Naive thymus-derived CD4-positive, alpha-beta T cell (primary cell): ENCODE measurements around the gene WFDC13. TPM values are rescaled to one million over a fixed set of nuclear protein-coding genes. Genes with fewer than 3 reads are reported as not detected.

Source experiments
- ATAC-seq: fragments of 150-1000 bp; cut with Tn5 transposase; 2 replicates; pipeline ENCODE4 v1.10.0; 2021; ENCODE audit warnings: mild to moderate bottlenecking, moderate library complexity
- CTCF ChIA-PET: fragments of 350-600 bp; sonication (Branson Sonifier 250); formaldehyde crosslinking; loops from one replicate; lab custom pipeline; 2021; ENCODE audit warnings: antibody characterized with exemption; lab: Charles Lee
- POLR2A ChIA-PET: fragments of 350-600 bp; sonication (Branson Sonifier 250); formaldehyde crosslinking; loops from one replicate; lab custom pipeline; 2021; ENCODE audit warnings: antibody characterized with exemption, inconsistent platforms; lab: Charles Lee
- DNase-seq, 9 donors: peaks; one replicate each; pipeline versions ENCODE4 v3.0.0 to v3.0.0-alpha.2; 2020 to 2022; ENCODE audit warnings: mixed read lengths in 1 of 9
- H3K27ac ChIP-seq: one replicate; pipeline ENCODE4 v1.7.0; 2013; ENCODE audit warnings: mild to moderate bottlenecking, low read depth, low read length, moderate library complexity
- H3K27me3 ChIP-seq, 2 donors: one replicate each; pipeline ENCODE4 v1.7.0; 2013; ENCODE audit warnings: low read length in 2 of 2, mild to moderate bottlenecking in 2 of 2, moderate library complexity in 2 of 2; ENCODE audit not compliant: control insufficient read depth in 2 of 2, insufficient read depth in 2 of 2
- H3K36me3 ChIP-seq, 3 experiments: 1 replicate in 2 of 3; 2 replicates in 1 of 3; pipeline ENCODE4 v1.7.0; 2013; ENCODE audit warnings: low read length in 3 of 3, mild to moderate bottlenecking in 3 of 3, moderate library complexity in 1 of 3; ENCODE audit not compliant: insufficient read depth in 3 of 3, control insufficient read depth in 2 of 3
- H3K4me1 ChIP-seq, 2 donors: one replicate each; pipeline ENCODE4 v1.7.0; 2013; ENCODE audit warnings: low read length in 2 of 2, mild to moderate bottlenecking in 2 of 2, moderate library complexity in 1 of 2; ENCODE audit not compliant: control insufficient read depth in 2 of 2, insufficient read depth in 2 of 2
- H3K4me3 ChIP-seq: 2 replicates; pipeline ENCODE4 v1.7.0; 2013; ENCODE audit warnings: mild to moderate bottlenecking, low read length
- H3K9me3 ChIP-seq, 3 experiments: 1 replicate in 2 of 3; 2 replicates in 1 of 3; pipeline ENCODE4 v1.7.0; 2013; ENCODE audit warnings: low read length in 3 of 3; ENCODE audit not compliant: control insufficient read depth in 2 of 3
- H3K27ac Mint-ChIP-seq, 9 donors: one replicate each; pipeline ENCODE4 v1.8.0; 2020 to 2022; ENCODE audit warnings: mixed read lengths in 9 of 9, mild to moderate bottlenecking in 8 of 9, moderate library complexity in 5 of 9, inconsistent platforms in 2 of 9
- H3K27me3 Mint-ChIP-seq, 5 donors: one replicate each; pipeline ENCODE4 v1.8.0; 2021 to 2022; ENCODE audit warnings: mixed read lengths in 5 of 5, mild to moderate bottlenecking in 1 of 5
- H3K36me3 Mint-ChIP-seq, 5 donors: one replicate each; pipeline ENCODE4 v1.8.0; 2020 to 2022; ENCODE audit warnings: mixed read lengths in 5 of 5, mild to moderate bottlenecking in 3 of 5, inconsistent platforms in 1 of 5
- H3K4me1 Mint-ChIP-seq, 7 donors: one replicate each; pipeline ENCODE4 v1.8.0; 2020 to 2022; ENCODE audit warnings: mixed read lengths in 7 of 7, mild to moderate bottlenecking in 3 of 7, inconsistent platforms in 1 of 7
- H3K4me3 Mint-ChIP-seq, 10 donors: one replicate each; pipeline ENCODE4 v1.8.0; 2020 to 2022; ENCODE audit warnings: mild to moderate bottlenecking in 10 of 10, mixed read lengths in 10 of 10, moderate library complexity in 6 of 10, inconsistent platforms in 2 of 10
- H3K9me3 Mint-ChIP-seq, 11 donors: one replicate each; pipeline ENCODE4 v1.8.0; 2020 to 2022; ENCODE audit warnings: mixed read lengths in 11 of 11, mild to moderate bottlenecking in 4 of 11, inconsistent platforms in 1 of 11, moderate library complexity in 1 of 11
- intact Hi-C, 2 donors: fragments of 100-400 bp; cut with micrococcal nuclease; formaldehyde crosslinking; loops; one replicate each; pipeline ENCODE4 v1.15.1; 2023
- polyA plus RNA-seq, 2 donors: library from polyadenylated mRNA; unstranded; fragments of 300-500 nt; fragmentation: Illumina TruSeq; gene quantifications; one replicate each; pipeline ENCODE4 v1.2.3, GENCODE V29; 2021
- total RNA-seq, 6 experiments: library from RNA in 5 of 6; stranded (reverse) in 5 of 6; gene quantifications; 1 replicate in 5 of 6; 2 replicates in 1 of 6; pipeline ENCODE4 v1.2.3 and lab custom pipeline; 2021 to 2026

The WFDC13 gene
- total and polyA plus RNA-seq, 7 experiments from 2014 or later = not detected

DNA sequence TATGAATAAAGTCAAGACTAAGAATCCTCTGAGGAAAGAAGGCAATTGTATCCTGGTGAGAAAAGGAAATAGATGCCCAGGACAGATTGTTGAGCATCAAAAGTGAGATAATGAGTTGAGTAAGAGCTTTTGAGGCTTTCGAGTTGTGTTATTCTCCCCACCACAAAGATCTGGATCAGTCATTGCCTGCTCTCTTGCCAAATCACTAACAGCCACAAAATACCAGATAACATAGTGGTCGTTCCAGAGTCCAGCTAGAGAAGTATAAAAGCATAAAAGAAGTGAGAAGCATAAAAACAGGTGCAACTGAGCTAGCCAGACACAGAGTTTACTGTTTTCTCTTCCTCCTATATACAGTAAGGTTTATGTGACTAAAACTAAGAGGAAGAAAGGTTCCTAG, 25.2 kb downstream of the WFDC13 start:
- ATAC-seq = no peak
- peaks cover 19 to 62% (median 37%) of the 10 kb centered on the region in 5 donors for H3K27me3 Mint-ChIP-seq

DNA sequence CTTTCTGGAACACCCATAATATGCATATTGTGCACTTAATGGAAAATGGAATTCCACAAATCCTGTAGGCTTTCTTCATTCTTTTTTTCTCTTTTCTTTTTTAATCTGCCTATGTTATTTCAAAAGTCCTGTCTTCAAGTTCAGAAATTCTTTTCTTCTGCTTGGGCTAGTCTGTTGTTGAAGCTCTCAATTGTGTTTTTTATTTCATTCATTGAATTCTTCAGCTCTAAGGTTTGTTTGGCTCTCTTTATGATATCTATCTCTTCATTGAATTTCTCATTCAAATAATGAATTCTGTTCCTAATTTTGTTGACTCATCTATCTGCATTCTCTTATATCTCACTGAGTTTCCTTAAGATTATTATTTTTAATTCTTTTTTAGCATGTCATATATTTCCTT, 30.4 kb downstream of the WFDC13 start:
- ChIA-PET POLR2A (no interaction called here), CTCF (no interaction called here)
- H3K4me3 ChIP-seq = no peak overlapping the region
- no peak overlapping the region for H3K27ac Mint-ChIP-seq
- H3K9me3 ChIP-seq = peaks cover 0 to 4% (median 3%) of the 10 kb centered on the region in 3 experiments
- intact Hi-C loops = no loop called here
- H3K4me1 ChIP-seq = no peaks in the 10 kb centered on the region
- H3K36me3 Mint-ChIP-seq = peaks cover 2 to 6% (median 4%) of the 10 kb centered on the region in 5 donors
- H3K27me3 Mint-ChIP-seq = peaks cover 7 to 51% (median 25%) of the 10 kb centered on the region in 5 donors
- DNase-seq = no peak
- peaks cover 5 to 52% (median 21%) of the 10 kb centered on the region in 11 donors for H3K9me3 Mint-ChIP-seq
- no peak overlapping the region for H3K4me3 Mint-ChIP-seq
- no peaks in the 10 kb centered on the region for H3K4me1 Mint-ChIP-seq
- no peaks in the 10 kb centered on the region for H3K36me3 ChIP-seq
- no peak for ATAC-seq
- no peak overlapping the region for H3K27ac ChIP-seq
- H3K27me3 ChIP-seq = no peaks in the 10 kb centered on the region

More for the DNA sequence above, 25.2 kb downstream of the WFDC13 start:
- H3K9me3 Mint-ChIP-seq = peaks cover 2 to 24% (median 8%) of the 10 kb centered on the region in 11 donors
- ChIA-PET POLR2A (no interaction called here), CTCF (no interaction called here)
- H3K9me3 ChIP-seq = peaks cover 0 to 3% (median 3%) of the 10 kb centered on the region in 3 experiments
- H3K27me3 ChIP-seq = no peaks in the 10 kb centered on the region
- no peak overlapping the region for H3K27ac ChIP-seq
- no peaks in the 10 kb centered on the region for H3K36me3 ChIP-seq
- intact Hi-C loops = no loop called here
- H3K36me3 Mint-ChIP-seq = peaks cover 0 to 4% (median 2%) of the 10 kb centered on the region in 5 donors
- no peak overlapping the region for H3K4me3 Mint-ChIP-seq
- DNase-seq = no peak
- H3K4me1 ChIP-seq = no peaks in the 10 kb centered on the region
- H3K27ac Mint-ChIP-seq = no peak overlapping the region
- H3K4me3 ChIP-seq = no peak overlapping the region
- H3K4me1 Mint-ChIP-seq = no peaks in the 10 kb centered on the region

DNA sequence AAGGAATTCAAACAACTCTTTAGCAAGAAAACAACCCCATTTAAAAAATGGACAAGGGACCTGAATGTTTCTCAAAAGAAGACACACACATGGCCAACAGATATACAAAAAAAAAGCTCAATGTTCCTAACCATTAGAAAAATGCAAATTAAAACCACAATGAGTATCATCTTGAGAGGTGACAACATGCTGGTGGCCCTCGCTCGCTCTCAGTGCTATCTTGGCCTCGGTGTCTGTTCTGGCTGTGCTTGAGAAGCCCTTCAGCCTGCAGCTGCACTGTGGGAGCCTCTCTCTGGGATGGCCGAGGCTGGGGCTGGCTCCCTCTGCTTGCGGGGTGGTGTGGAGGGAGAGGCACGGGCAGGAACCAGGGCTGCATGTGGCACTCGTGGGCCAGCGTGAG, 33.7 kb downstream of the WFDC13 start:
- ATAC-seq (no peak), DNase-seq (no peak)
- Mint-ChIP-seq H3K27ac (no peak overlapping the region), H3K4me1 (no peaks in the 10 kb centered on the region), H3K4me3 (no peak overlapping the region), H3K36me3 (peaks cover 2 to 6% (median 4%) of the 10 kb centered on the region in 5 donors), H3K27me3 (peaks cover 12 to 52% (median 30%) of the 10 kb centered on the region in 5 donors), H3K9me3 (peaks cover 3 to 42% (median 21%) of the 10 kb centered on the region in 11 donors)
- Histone ChIP-seq H3K27me3 (no peaks in the 10 kb centered on the region), H3K36me3 (no peaks in the 10 kb centered on the region), H3K9me3 (peaks cover 0 to 4% (median 3%) of the 10 kb centered on the region in 3 experiments), H3K4me1 (no peaks in the 10 kb centered on the region), H3K27ac (no peak overlapping the region), H3K4me3 (no peak overlapping the region)
- intact Hi-C loops = no loop called here
- POLR2A ChIA-PET = no interaction called here
- CTCF ChIA-PET = no interaction called here

GRCh38 chr20:45735988-45736387, 34.1 kb downstream of the WFDC13 start:
- no peak for ATAC-seq
- Mint-ChIP-seq H3K4me3 (no peak overlapping the region), H3K27ac (no peak overlapping the region), H3K9me3 (peaks cover 3 to 38% (median 18%) of the 10 kb centered on the region in 11 donors), H3K36me3 (peaks cover under 1 to 6% (median 3%) of the 10 kb centered on the region in 5 donors), H3K4me1 (no peaks in the 10 kb centered on the region), H3K27me3 (peaks cover 12 to 48% (median 30%) of the 10 kb centered on the region in 5 donors)
- Histone ChIP-seq H3K27ac (no peak overlapping the region), H3K4me1 (no peaks in the 10 kb centered on the region), H3K9me3 (peaks cover 0 to 4% (median 3%) of the 10 kb centered on the region in 3 experiments), H3K27me3 (no peaks in the 10 kb centered on the region), H3K36me3 (no peaks in the 10 kb centered on the region), H3K4me3 (no peak overlapping the region)
- CTCF ChIA-PET = no interaction called here
- intact Hi-C loops = no loop called here
- DNase-seq = no peak
- POLR2A ChIA-PET = no interaction called here

- DNase-seq (no peak), ATAC-seq (no peak)
- no peaks in the 10 kb centered on the region for H3K9me3 Mint-ChIP-seq
- Histone ChIP-seq H3K4me1 (no peaks in the 10 kb centered on the region), H3K36me3 (no peaks in the 10 kb centered on the region), H3K4me3 (no peak overlapping the region), H3K27me3 (no peaks in the 10 kb centered on the region), H3K27ac (no peak overlapping the region), H3K9me3 (no peaks in the 10 kb centered on the region)
- H3K4me3 Mint-ChIP-seq = no peak overlapping the region
- H3K4me1 Mint-ChIP-seq = no peaks in the 10 kb centered on the region
- peaks cover 5 to 17% (median 13%) of the 10 kb centered on the region in 5 donors for H3K27me3 Mint-ChIP-seq
- POLR2A ChIA-PET = no interaction called here
- H3K27ac Mint-ChIP-seq = no peak overlapping the region
- CTCF ChIA-PET = no interaction called here
- intact Hi-C loops = no loop called here
- H3K36me3 Mint-ChIP-seq = no peaks in the 10 kb centered on the region
Measured at GRCh38 chr20:45742596-45742995, 40.8 kb downstream of the WFDC13 start.

DNA sequence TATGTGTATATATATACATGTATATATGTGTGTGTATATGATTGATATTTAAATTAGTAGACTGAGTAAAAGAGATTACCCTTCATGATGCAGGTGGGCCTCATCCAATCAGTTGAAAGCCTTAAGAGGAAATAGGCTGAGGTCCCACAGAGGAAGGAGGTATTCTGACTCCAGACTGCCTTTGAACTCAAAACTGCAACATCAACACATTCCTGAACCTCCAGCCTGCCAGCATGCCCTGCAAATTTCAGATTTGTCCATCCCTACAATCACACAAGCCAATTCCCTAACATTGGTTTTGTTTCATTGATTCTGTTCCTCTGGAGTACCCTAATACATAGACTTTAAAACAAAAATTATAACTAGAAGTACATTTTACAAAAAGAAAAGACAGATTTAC, 43.2 kb downstream of the WFDC13 start:
- no peaks in the 10 kb centered on the region for H3K4me1 Mint-ChIP-seq
- H3K36me3 Mint-ChIP-seq = no peaks in the 10 kb centered on the region
- Histone ChIP-seq H3K9me3 (no peaks in the 10 kb centered on the region), H3K4me1 (no peaks in the 10 kb centered on the region), H3K4me3 (no peak overlapping the region), H3K36me3 (no peaks in the 10 kb centered on the region), H3K27me3 (no peaks in the 10 kb centered on the region), H3K27ac (no peak overlapping the region)
- peaks cover 5 to 27% (median 21%) of the 10 kb centered on the region in 5 donors for H3K27me3 Mint-ChIP-seq
- DNase-seq = no peak
- intact Hi-C loops = no loop called here
- ATAC-seq = no peak
- no peak overlapping the region for H3K27ac Mint-ChIP-seq
- no peak overlapping the region for H3K4me3 Mint-ChIP-seq
- peaks cover 0 to 3% (median 0%) of the 10 kb centered on the region in 11 donors for H3K9me3 Mint-ChIP-seq
- ChIA-PET POLR2A (no interaction called here), CTCF (no interaction called here)

GRCh38 chr20:45751721-45752120, 49.9 kb downstream of the WFDC13 start:
- CTCF ChIA-PET = interaction anchor here (1.5 kb wide), 1 partner anchor 19 kb away, joined by 4 read pairs; no protein-coding TSS in a partner anchor
- intact Hi-C loops = no loop called here
- H3K27me3 ChIP-seq = no peaks in the 10 kb centered on the region
- POLR2A ChIA-PET = no interaction called here
- ATAC-seq (no peak), DNase-seq (no peak)
- no peak overlapping the region for H3K4me3 Mint-ChIP-seq
- H3K36me3 Mint-ChIP-seq = no peaks in the 10 kb centered on the region
- peaks cover 0 to 6% (median 0%) of the 10 kb centered on the region in 7 donors for H3K4me1 Mint-ChIP-seq
- peaks cover 0 to 13% (median 8%) of the 10 kb centered on the region in 11 donors for H3K9me3 Mint-ChIP-seq
- H3K36me3 ChIP-seq = no peaks in the 10 kb centered on the region
- no peak overlapping the region for H3K27ac ChIP-seq
- H3K9me3 ChIP-seq = no peaks in the 10 kb centered on the region
- H3K4me3 ChIP-seq = no peak overlapping the region
- no peak overlapping the region for H3K27ac Mint-ChIP-seq
- peaks cover 5 to 30% (median 21%) of the 10 kb centered on the region in 5 donors for H3K27me3 Mint-ChIP-seq
- no peaks in the 10 kb centered on the region for H3K4me1 ChIP-seq
